Right lobe of liver (tissue), 6 donors: Measurements from ENCODE around the gene SHCBP1. TPM values are rescaled to one million over a fixed set of nuclear protein-coding genes. Genes with fewer than 3 reads are reported as not detected.
"Not testable (repeated sequence)": the region's sequence is repeated elsewhere in the genome, so short reads cannot be mapped to it uniquely, and the experiment has no call there.

Experiments used
- ATAC-seq, 4 donors: fragments of 200-7000 bp; cut with Tn5 transposase; one replicate each; pipeline ENCODE4 v1.9.1; 2020; ENCODE audit warnings: mild to moderate bottlenecking in 4 of 4, moderate library complexity in 4 of 4
- DNase-seq, 3 donors: peaks; one replicate each; pipeline ENCODE4 v3.0.0-alpha.2; 2020
- H3K27ac ChIP-seq, 3 donors: fragments of 200-600 bp; one replicate each; pipeline ENCODE4 v1.8.0; 2022
- H3K27me3 ChIP-seq, 2 donors: fragments of 200-600 bp; one replicate each; pipeline ENCODE4 v1.8.0; 2022
- H3K36me3 ChIP-seq, 4 donors: fragments of 200-600 bp; sonication (generic) in 1 of 4; one replicate each; pipeline versions ENCODE4 v1.5.1 to v1.8.0; 2017 to 2022; ENCODE audit warnings: control low read depth in 1 of 4
- H3K4me1 ChIP-seq, 4 donors: fragments of 200-600 bp; sonication (generic) in 1 of 4; one replicate each; pipeline versions ENCODE4 v1.5.1 to v1.8.0; 2017 to 2022; ENCODE audit warnings: control low read depth in 1 of 4
- H3K4me3 ChIP-seq, 3 donors: fragments of 200-600 bp; one replicate each; pipeline ENCODE4 v1.8.0; 2022
- H3K9me3 ChIP-seq, 4 donors: fragments of 200-600 bp; sonication (generic) in 1 of 4; one replicate each; pipeline versions ENCODE4 v1.5.1 to v1.8.0; 2017 to 2022; ENCODE audit warnings: control low read depth in 1 of 4
- CTCF ChIP-seq, 4 donors: fragments of 200-600 bp in 3 of 4; fragments of 450-650 bp in 1 of 4; IDR thresholded peaks; one replicate each; pipeline versions ENCODE4 v1.5.1 to v1.8.0; 2016 to 2022; ENCODE audit warnings: antibody characterized with exemption in 4 of 4, mild to moderate bottlenecking in 2 of 4
- POLR2A ChIP-seq: fragments of 450-650 bp; IDR thresholded peaks from one replicate; pipeline ENCODE4 v1.6.1; 2017; ENCODE audit warnings: antibody characterized with exemption, mild to moderate bottlenecking
- WGBS: methylation state at CpG from one replicate; pipeline ENCODE4 v1.1.6; 2018; ENCODE audit warnings: low coverage, low lambda C conversion rate; ENCODE audit not compliant: insufficient coverage; ENCODE audit errors: missing lambda C conversion rate; 5-methylcytosine and 5-hydroxymethylcytosine counted together
- intact Hi-C, 2 donors: fragments of 100-400 bp; cut with DNase I; formaldehyde crosslinking; loops; one replicate each; pipeline versions ENCODE4 v1.11.2 to v1.14.1; 2022
- total RNA-seq, 6 experiments: library from RNA; depleted of rRNA in 2 of 6; stranded (reverse); fragments of >200 nt in 2 of 6; fragmentation: NEBNext Ultra II Directional in 3 of 6; extraction: Animal tissue kit (Norgen Biotek cat#: 25700) in 3 of 6; gene quantifications; one replicate each; pipeline versions ENCODE4 v1.1.0 to v1.2.4, GENCODE V29; 2016 to 2023
- donor health status: DM: no; HTN: yes; CAD: no.
- donor health status: DM: no; HTN: no; CAD: no.
- donor health status: DM: no; HTN: no; CAD: no.
- donor health status: DM: no; HTN: yes; CAD: no.
- donor health status: DM: no; HTN: yes; CAD: no.

Gene SHCBP1
- total RNA-seq, 6 experiments from 2014 or later, result 0.18 to 0.93 (median 0.66) TPM; not detected in 1

- intact Hi-C loops, result no loop called here
- Histone ChIP-seq H3K36me3 (no peaks in the 10 kb centered on the region), H3K27me3 (no peaks in the 10 kb centered on the region), H3K9me3 (no peaks in the 10 kb centered on the region), H3K4me3 (no peak overlapping the region), H3K27ac (no peak overlapping the region), H3K4me1 (no peaks in the 10 kb centered on the region)
- ATAC-seq, result peak in 1 of 4 donors; percentile 25
- no peak for TF ChIP-seq POLR2A
- TF ChIP-seq CTCF (IDR thresholded peaks at IDR 0.05), result no peak
- WGBS, result 66% methylated on average over 7 of the region's 32 CpGs
- DNase-seq, result no peak
Measured at GRCh38 chr16:46632778-46633733, 11.9 kb upstream of the SHCBP1 start.

GRCh38 chr16:46629331-46630219 is 8.4 kb upstream of the SHCBP1 start:
- Histone ChIP-seq H3K9me3 (no peaks in the 10 kb centered on the region), H3K27ac (no peak overlapping the region), H3K4me1 (no peaks in the 10 kb centered on the region), H3K27me3 (no peaks in the 10 kb centered on the region), H3K36me3 (no peaks in the 10 kb centered on the region), H3K4me3 (no peak overlapping the region)
- TF ChIP-seq CTCF (IDR thresholded peaks at IDR 0.05) (peak in 3 of 4 donors; percentile 13 to 31 (median 14)), POLR2A (no peak)
- intact Hi-C loops, result no loop called here
- DNase-seq (no peak), ATAC-seq (no peak)
- WGBS, result 28% methylated on average over 10 of the region's 10 CpGs

- no peak for TF ChIP-seq POLR2A
- TF ChIP-seq CTCF (IDR thresholded peaks at IDR 0.05), result no peak
- Histone ChIP-seq H3K27ac (no peak overlapping the region), H3K27me3 (no peaks in the 10 kb centered on the region), H3K9me3 (no peaks in the 10 kb centered on the region), H3K4me3 (no peak overlapping the region), H3K36me3 (no peaks in the 10 kb centered on the region), H3K4me1 (no peaks in the 10 kb centered on the region)
- no peak for DNase-seq
- 85% methylated on average over 5 of the region's 5 CpGs for WGBS
- ATAC-seq, result no peak
- intact Hi-C loops, result no loop called here
Measured at GRCh38 chr16:46627746-46628145, 6.6 kb upstream of the SHCBP1 start.

GRCh38 chr16:46626681-46627080 is 5.5 kb upstream of the SHCBP1 start:
- ATAC-seq, H3K27ac ChIP-seq, intact Hi-C loops, DNase-seq, H3K36me3 ChIP-seq, H3K4me1 ChIP-seq, H3K9me3 ChIP-seq, H3K4me3 ChIP-seq, H3K27me3 ChIP-seq: not testable (repeated sequence)
- 63% methylated on average over 2 of the region's 22 CpGs for WGBS

GRCh38 chr16:46624862-46625261 is 3.7 kb upstream of the SHCBP1 start:
- WGBS, result 60% methylated on average over 1 of the region's 6 CpGs
- peak; percentile 2 to 19 (median 11) for ATAC-seq
- H3K4me3 ChIP-seq, DNase-seq, intact Hi-C loops, H3K27ac ChIP-seq, H3K9me3 ChIP-seq, H3K4me1 ChIP-seq, H3K27me3 ChIP-seq, H3K36me3 ChIP-seq: not testable (repeated sequence)

- H3K27ac ChIP-seq, H3K27me3 ChIP-seq, H3K4me1 ChIP-seq, H3K4me3 ChIP-seq, H3K9me3 ChIP-seq, intact Hi-C loops, H3K36me3 ChIP-seq: not testable (repeated sequence)
- 76% methylated on average over 4 of the region's 6 CpGs for WGBS
- ATAC-seq, result peak; percentile 44 to 82 (median 80)
- DNase-seq, result peak in 1 of 3 donors; percentile 53
Measured at GRCh38 chr16:46623707-46624106, 2.5 kb upstream of the SHCBP1 start.

GRCh38 chr16:46623246-46623645 is 2.1 kb upstream of the SHCBP1 start:
- H3K4me3 ChIP-seq, H3K36me3 ChIP-seq, H3K27ac ChIP-seq, H3K27me3 ChIP-seq, H3K9me3 ChIP-seq, H3K4me1 ChIP-seq, intact Hi-C loops, DNase-seq: not testable (repeated sequence)
- ATAC-seq, result peak; percentile 54 to 70 (median 58)
- WGBS, result no CpG with 5 or more reads among the region's 8 CpGs
